GM23248 (cell line): ENCODE measurements around the gene TADA2A. TPM values are rescaled to one million over a fixed set of nuclear protein-coding genes. Genes with fewer than 3 reads are reported as not detected.

Source experiments
- DNase-seq: peaks from one replicate; pipeline ENCODE4 v3.0.0-alpha.2; 2015
- H2AFZ ChIP-seq: fragments of 200-600 bp; sonication (generic); 2 replicates; pipeline ENCODE4 v1.6.1; 2016; ENCODE audit warnings: antibody characterized with exemption
- H3F3A ChIP-seq: fragments of 200-600 bp; sonication (generic); 2 replicates; pipeline ENCODE4 v1.6.1; 2016; ENCODE audit warnings: mild to moderate bottlenecking, antibody characterized with exemption, mixed run types; ENCODE audit not compliant: insufficient read depth
- H3K27ac ChIP-seq: fragments of 200-600 bp; sonication (generic); 2 replicates; pipeline ENCODE4 v1.5.1; 2016; ENCODE audit warnings: mild to moderate bottlenecking
- H3K27me3 ChIP-seq: fragments of 200-600 bp; sonication (generic); replicated peaks from 2 replicates; pipeline ENCODE4 v1.6.1; 2016; ENCODE audit warnings: mild to moderate bottlenecking; ENCODE audit not compliant: insufficient read depth
- H3K36me3 ChIP-seq: fragments of 200-600 bp; sonication (generic); 2 replicates; pipeline ENCODE4 v1.6.1; 2016; ENCODE audit warnings: low read depth, mild to moderate bottlenecking
- H3K4me1 ChIP-seq: fragments of 200-600 bp; sonication (generic); 2 replicates; pipeline ENCODE4 v1.6.1; 2016; ENCODE audit warnings: mild to moderate bottlenecking; ENCODE audit not compliant: insufficient read depth
- H3K4me2 ChIP-seq: fragments of 200-600 bp; sonication (generic); one replicate; pipeline ENCODE4 v1.6.1; 2016; ENCODE audit warnings: mild to moderate bottlenecking; ENCODE audit not compliant: unreplicated experiment
- H3K4me3 ChIP-seq: fragments of 200-600 bp; sonication (generic); 2 replicates; pipeline ENCODE4 v1.5.1; 2016; ENCODE audit warnings: mild to moderate bottlenecking
- H3K79me2 ChIP-seq: fragments of 200-600 bp; sonication (generic); 2 replicates; pipeline ENCODE4 v1.6.1; 2016; ENCODE audit warnings: mild to moderate bottlenecking; ENCODE audit not compliant: insufficient read depth
- H3K9ac ChIP-seq: fragments of 200-600 bp; sonication (generic); 2 replicates; pipeline ENCODE4 v1.6.1; 2016; ENCODE audit warnings: mild to moderate bottlenecking
- H3K9me2 ChIP-seq: fragments of 200-600 bp; sonication (generic); 2 replicates; pipeline ENCODE4 v1.6.1; 2016; ENCODE audit warnings: mixed run types, mild to moderate bottlenecking, moderate library complexity; ENCODE audit not compliant: insufficient read depth
- H3K9me3 ChIP-seq: fragments of 200-600 bp; sonication (generic); one replicate; pipeline ENCODE4 v1.6.1; 2017; ENCODE audit warnings: low read depth
- H4K20me1 ChIP-seq: fragments of 200-600 bp; sonication (generic); 2 replicates; pipeline ENCODE4 v1.6.0; 2016; ENCODE audit not compliant: insufficient read depth
- EZH2 ChIP-seq: fragments of 200-600 bp; sonication (generic); IDR thresholded peaks from 2 replicates; pipeline ENCODE4 v1.6.1; 2018; ENCODE audit warnings: antibody characterized with exemption, mild to moderate bottlenecking; ENCODE audit not compliant: insufficient read depth, poor library complexity, severe bottlenecking
- EZH2phosphoT487 ChIP-seq: fragments of 200-600 bp; sonication (generic); IDR thresholded peaks from 2 replicates; pipeline ENCODE4 v1.6.1; 2018; ENCODE audit warnings: antibody characterized with exemption, moderate library complexity, mild to moderate bottlenecking, low read depth; ENCODE audit not compliant: insufficient read depth
- WGBS, 2 experiments: methylation state at CpG; one replicate each; pipeline ENCODE4 v1.1.6; 2015 to 2017; ENCODE audit warnings: low lambda C conversion rate in 2 of 2, low coverage in 1 of 2; ENCODE audit errors: missing lambda C conversion rate in 2 of 2; 5-methylcytosine and 5-hydroxymethylcytosine counted together
- in situ Hi-C: fragments of 300-500 bp; cut with MboI; formaldehyde crosslinking; loops from 2 replicates; pipeline ENCODE4 v1.15.0; 2020
- polyA plus RNA-seq: library from polyadenylated mRNA; unstranded; fragments of >200 nt; fragmentation: Nextera tagmentation; extraction: Ambion mirVana; gene quantifications from 2 replicates; pipeline ENCODE4 v1.2.1, GENCODE V29; 2016
- total RNA-seq: library from RNA; depleted of rRNA; stranded (reverse); fragments of >200 nt; shearing (Covaris generic); gene quantifications from 2 replicates; pipeline ENCODE4 v1.2.3, GENCODE V29; 2014

Gene TADA2A
- total and polyA plus RNA-seq, 2 experiments from 2014 or later, result 16.7 to 18.3 TPM

DNA sequence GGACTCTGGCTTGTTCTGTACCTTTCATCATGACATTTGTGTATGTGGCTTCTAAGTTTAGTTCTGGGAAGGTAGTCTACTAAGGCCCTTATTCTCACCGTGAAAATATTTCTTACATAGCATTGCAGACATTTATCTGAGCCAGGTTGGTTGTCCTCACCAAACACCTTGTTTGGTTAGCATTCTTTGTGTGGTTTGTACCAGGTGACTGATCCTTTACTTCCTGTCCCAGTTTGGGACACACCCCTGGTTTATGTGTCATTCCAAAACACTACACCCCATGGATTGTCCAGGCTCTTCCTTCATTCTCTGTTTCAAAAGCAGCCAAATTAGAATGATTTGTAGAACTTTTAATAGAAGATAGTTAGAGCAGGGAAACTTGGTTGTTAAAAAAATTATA is 59.8 kb downstream of the TADA2A start:
- Histone ChIP-seq H3K9me2 (no peaks in the 10 kb centered on the region), H3K79me2 (no peaks in the 10 kb centered on the region), H3K36me3 (peaks cover 52% of the 10 kb centered on the region), H3F3A (no peaks in the 10 kb centered on the region; the same call in 1 of the 2 replicates), H3K4me3 (no peak overlapping the region), H3K4me1 (no peaks in the 10 kb centered on the region), H3K27me3 (no peaks in the 10 kb centered on the region), H3K9me3 (no peaks in the 10 kb centered on the region), H2AFZ (no peak overlapping the region), H3K27ac (no peak overlapping the region), H4K20me1 (no peaks in the 10 kb centered on the region), H3K4me2 (no peak overlapping the region), H3K9ac (no peak overlapping the region)
- no peak for DNase-seq
- in situ Hi-C loops, result no loop called here
- no peak for TF ChIP-seq EZH2
- no peak for TF ChIP-seq EZH2phosphoT487
- 100% methylated on average over 1 of the region's 1 CpG for WGBS, 2 experiments

- Histone ChIP-seq H3K4me3 (no peak overlapping the region), H3K4me1 (no peaks in the 10 kb centered on the region), H3K27ac (no peak overlapping the region), H3K27me3 (no peaks in the 10 kb centered on the region), H3K36me3 (peaks cover 63% of the 10 kb centered on the region), H3K9me2 (no peaks in the 10 kb centered on the region), H3K4me2 (no peak overlapping the region), H2AFZ (no peak overlapping the region), H4K20me1 (no peaks in the 10 kb centered on the region), H3K79me2 (no peaks in the 10 kb centered on the region), H3K9me3 (no peaks in the 10 kb centered on the region), H3F3A (peaks cover 8% of the 10 kb centered on the region), H3K9ac (no peak overlapping the region)
- no peak for TF ChIP-seq EZH2
- no peak for TF ChIP-seq EZH2phosphoT487
- WGBS, 2 experiments, result 96 to 97% methylated on average over 7 of the region's 7 CpGs
- no peak for DNase-seq
- in situ Hi-C loops, result loop anchor here (10.0 kb wide), 1 partner anchor 55 kb away; no protein-coding TSS in a partner anchor
Measured at GRCh38 chr17:37470181-37470580, 63.5 kb downstream of the TADA2A start.

DNA sequence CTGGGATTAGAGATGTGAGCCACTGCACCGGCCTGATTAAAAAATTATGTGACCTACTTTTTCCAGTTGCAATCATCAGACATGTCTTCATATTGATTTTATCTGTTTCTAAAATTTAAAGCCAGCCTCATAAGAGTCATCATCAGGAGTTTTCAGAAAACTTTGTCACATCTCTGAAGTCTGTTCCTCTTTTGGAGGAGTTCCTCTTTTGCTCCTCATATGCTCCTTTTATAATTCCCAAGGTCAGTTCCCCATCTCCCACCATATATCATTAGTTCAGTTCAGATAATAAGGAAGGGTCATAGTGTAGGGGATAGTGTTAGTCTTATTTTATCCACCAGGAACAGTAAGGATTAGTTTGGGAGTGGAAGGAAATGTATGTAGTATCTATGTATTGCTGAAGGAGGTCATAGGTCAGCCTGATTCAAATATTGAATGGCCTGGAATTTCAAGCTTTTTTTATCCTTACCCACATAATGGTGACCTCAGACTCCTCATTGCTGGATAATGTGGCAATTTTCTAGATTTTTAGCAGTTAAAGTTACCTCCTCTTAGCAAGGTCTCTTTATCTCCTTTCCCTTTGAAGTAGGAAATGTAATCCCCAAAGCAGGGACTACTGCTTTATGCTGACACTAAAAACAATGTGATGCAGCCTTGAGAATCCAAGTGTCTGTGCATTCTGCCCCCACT is 69.2 kb downstream of the TADA2A start:
- H3K36me3 ChIP-seq, result peaks cover 35% of the 10 kb centered on the region
- H3K4me2 ChIP-seq, result peak overlapping the region; percentile 49
- TF ChIP-seq EZH2phosphoT487 (no peak), EZH2 (no peak)

DNA sequence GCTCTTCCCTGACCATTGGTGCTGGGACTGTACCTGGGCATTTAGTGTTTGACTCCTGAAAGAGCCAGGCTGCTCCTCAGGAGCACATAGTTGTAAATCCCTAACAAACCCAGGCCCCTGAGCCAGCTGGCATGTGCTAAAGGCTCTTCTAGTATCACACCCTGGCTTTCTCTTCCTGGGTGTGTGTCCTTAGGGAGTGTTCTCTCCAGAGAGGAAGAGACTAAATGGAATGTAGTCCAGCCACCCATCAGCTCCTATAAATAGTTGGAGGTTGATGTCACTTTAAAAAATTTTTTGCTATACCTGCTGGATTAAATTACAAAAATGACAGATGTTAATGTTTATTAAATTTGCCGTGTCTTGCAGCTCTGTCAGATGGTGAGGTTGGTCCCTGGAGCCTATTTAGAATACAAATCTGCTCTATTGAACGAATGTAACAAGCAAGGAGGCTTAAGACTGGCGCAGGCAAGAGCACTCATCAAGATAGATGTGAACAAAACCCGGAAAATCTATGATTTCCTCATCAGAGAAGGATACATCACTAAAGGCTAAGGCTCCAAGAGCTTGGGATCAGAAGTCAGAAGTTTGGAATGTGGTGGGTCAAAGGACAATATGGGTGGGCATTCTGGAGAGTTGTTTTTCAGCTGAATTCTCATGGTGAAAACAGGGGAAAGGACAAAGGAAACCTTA is 69.9 kb downstream of the TADA2A start:
- peak overlapping the region; percentile 88 for H3K27ac ChIP-seq
- H2AFZ ChIP-seq, result no peak overlapping the region
- H3K4me3 ChIP-seq, result 0 out of 2 replicates have a peak overlapping the region, but pooled peaks have one; percentile 14
- H3K4me2 ChIP-seq, result peak overlapping the region; percentile 49
- no peaks in the 10 kb centered on the region for H3K27me3 ChIP-seq
- TF ChIP-seq EZH2phosphoT487 (no peak), EZH2 (no peak)
- no peaks in the 10 kb centered on the region for H3K9me2 ChIP-seq
- in situ Hi-C loops, result loop anchor here (10.0 kb wide), 1 partner anchor 62 kb away; no protein-coding TSS in a partner anchor
- H3K4me1 ChIP-seq, result peaks cover 39% of the 10 kb centered on the region
- peak; percentile 70 for DNase-seq
- peaks cover 50% of the 10 kb centered on the region for H3F3A ChIP-seq
- H3K79me2 ChIP-seq, result 0 out of 2 replicates have a peak, but pooled peaks cover 4% of the 10 kb centered on the region
- no peaks in the 10 kb centered on the region for H3K9me3 ChIP-seq
- H3K36me3 ChIP-seq, result peaks cover 31% of the 10 kb centered on the region; the same call in 1 of the 2 replicates
- H4K20me1 ChIP-seq, result no peaks in the 10 kb centered on the region
- H3K9ac ChIP-seq, result peak overlapping the region; percentile 73
- 38 to 39% methylated on average over 4 of the region's 4 CpGs for WGBS, 2 experiments

More for the DNA sequence above, 69.2 kb downstream of the TADA2A start:
- peak; percentile 34 for DNase-seq
- Histone ChIP-seq H3K79me2 (0 out of 2 replicates have a peak, but pooled peaks cover 4% of the 10 kb centered on the region), H3K9me3 (no peaks in the 10 kb centered on the region), H3K27me3 (no peaks in the 10 kb centered on the region), H3K27ac (peak overlapping the region; percentile 88), H3K9ac (peak overlapping the region; percentile 73), H3K9me2 (no peaks in the 10 kb centered on the region), H4K20me1 (no peaks in the 10 kb centered on the region), H3F3A (peaks cover 47% of the 10 kb centered on the region), H3K4me1 (peaks cover 39% of the 10 kb centered on the region), H2AFZ (no peak overlapping the region), H3K4me3 (0 out of 2 replicates have a peak overlapping the region, but pooled peaks have one; percentile 14)
- WGBS, 2 experiments, result 0 to 13% methylated on average over 1 of the region's 1 CpG
- in situ Hi-C loops, result loop anchor here (10.0 kb wide), 1 partner anchor 61 kb away; no protein-coding TSS in a partner anchor
